ENCODE measurements around the gene EIF3L.

DNA sequence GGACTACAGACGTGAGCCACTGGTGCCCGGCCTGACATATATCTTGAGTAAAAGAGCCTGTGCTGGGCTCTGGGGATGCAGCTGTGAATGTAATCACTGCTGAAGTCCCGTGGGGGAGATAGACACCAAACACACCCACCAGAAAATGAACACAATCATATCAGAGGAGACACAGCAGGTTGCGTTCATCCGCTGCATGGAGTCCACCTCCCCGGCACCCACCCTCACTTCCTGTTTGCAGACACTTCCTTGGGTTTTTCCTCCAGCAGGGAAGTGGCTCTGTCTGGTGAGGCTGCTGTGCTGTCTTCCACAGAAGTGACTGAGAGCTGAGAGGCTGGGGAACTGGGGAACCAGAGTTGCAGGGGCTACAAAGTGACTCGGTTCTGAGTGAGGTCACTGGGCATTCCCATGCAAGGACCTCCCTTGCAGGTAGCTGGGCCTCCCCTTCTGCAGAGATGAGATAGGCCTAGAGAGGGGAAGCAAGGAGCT is 64.1 kb downstream of the EIF3L start:
- no peak for TF ChIP-seq POLR2A (IDR thresholded peaks at IDR 0.05; ENCODE audit: control extremely low read depth in 1 of 2, low read depth in 2 of 2, low read length in 2 of 2)
- TF ChIP-seq YY1 (IDR thresholded peaks at IDR 0.05; ENCODE audit: low read depth, low read length) = no peak
- TF ChIP-seq CREB1 (IDR thresholded peaks at IDR 0.05) = no peak
- no peak for TF ChIP-seq POLR2AphosphoS5 (IDR thresholded peaks at IDR 0.05; ENCODE audit: low read depth, low read length)
- no peak for TF ChIP-seq EZH2 (IDR thresholded peaks at IDR 0.05; ENCODE audit: low read depth, low read length, severe bottlenecking)
- no peak for TF ChIP-seq TEAD4 (IDR thresholded peaks at IDR 0.05; ENCODE audit: low read depth, low read length)
- TF ChIP-seq RFX5 (IDR thresholded peaks at IDR 0.05; ENCODE audit: borderline replicate concordance, low read depth, low read length) = no peak
- TF ChIP-seq EGR1 (IDR thresholded peaks at IDR 0.05; ENCODE audit: borderline replicate concordance, low read depth, low read length) = no peak
